GM23338 (cell line): ENCODE measurements around the gene ATN1.

Source experiments
- CREB1 ChIP-seq: fragments of 250-450 bp; sonication (Bioruptor Pico); IDR thresholded peaks from 2 replicates; pipeline ENCODE4 v1.5.0; 2020; ENCODE audit warnings: low read depth, mild to moderate bottlenecking, moderate library complexity
- CTCF ChIP-seq, 2 experiments: fragments of 200-600 bp in 1 of 2; sonication (generic) in 1 of 2; conservative IDR thresholded peaks; 2 replicates each; pipeline versions ENCODE4 v1.5.1 to v1.6.1; 2016 to 2017; ENCODE audit warnings: antibody characterized with exemption in 2 of 2, low read depth in 2 of 2, mild to moderate bottlenecking in 2 of 2, moderate library complexity in 1 of 2
- ETS1 ChIP-seq: IDR thresholded peaks from 2 replicates; pipeline ENCODE4 v1.6.1; 2016; ENCODE audit warnings: antibody characterized with exemption
- EZH2 ChIP-seq: fragments of 200-600 bp; sonication (generic); IDR thresholded peaks from one replicate; pipeline ENCODE4 v1.8.0; 2017; ENCODE audit warnings: antibody characterized with exemption, mild to moderate bottlenecking, low read depth; ENCODE audit not compliant: unreplicated experiment
- EZH2phosphoT487 ChIP-seq: fragments of 200-600 bp; sonication (generic); IDR thresholded peaks from one replicate; pipeline ENCODE4 v1.8.1; 2018; ENCODE audit warnings: antibody characterized with exemption; ENCODE audit not compliant: unreplicated experiment
- JUNB ChIP-seq: IDR thresholded peaks from one replicate; pipeline ENCODE4 v1.6.1; 2016; ENCODE audit warnings: antibody characterized with exemption; ENCODE audit not compliant: unreplicated experiment
- NANOG ChIP-seq: IDR thresholded peaks from 2 replicates; pipeline ENCODE4 v1.6.1; 2016; ENCODE audit warnings: antibody characterized with exemption, borderline replicate concordance
- POLR2AphosphoS5 ChIP-seq: IDR thresholded peaks from 2 replicates; pipeline ENCODE4 v1.6.1; 2016; ENCODE audit warnings: antibody characterized with exemption, low read depth
- REST ChIP-seq: IDR thresholded peaks from one replicate; pipeline ENCODE4 v1.6.1; 2018; ENCODE audit warnings: antibody characterized with exemption; ENCODE audit not compliant: unreplicated experiment
- STAT1 ChIP-seq: IDR thresholded peaks from one replicate; pipeline ENCODE4 v1.6.1; 2016; ENCODE audit warnings: antibody characterized with exemption; ENCODE audit not compliant: unreplicated experiment
- ZNF114 ChIP-seq: fragments of 250-450 bp; sonication (Bioruptor Pico); IDR thresholded peaks from 2 replicates; pipeline ENCODE4 v1.5.0; 2020; ENCODE audit warnings: mild to moderate bottlenecking, moderate library complexity
- ZNF331 ChIP-seq: fragments of 250-450 bp; sonication (Bioruptor Pico); IDR thresholded peaks from 2 replicates; pipeline ENCODE4 v1.5.0; 2020; ENCODE audit warnings: low read depth, mild to moderate bottlenecking, moderate library complexity
- ZNF462 ChIP-seq: fragments of 250-450 bp; sonication (Bioruptor Pico); IDR thresholded peaks from 2 replicates; pipeline ENCODE4 v1.5.0; 2020; ENCODE audit warnings: mild to moderate bottlenecking, moderate library complexity

GRCh38 chr12:6978611-6979011 lies 50.9 kb downstream of the ATN1 start:
- TF ChIP-seq CTCF (conservative IDR thresholded peaks at IDR 0.05; ENCODE audit: low read depth in 2 of 2): no peak
- TF ChIP-seq ZNF331 (CRISPR knock-in tag): no peak
- TF ChIP-seq POLR2AphosphoS5: no peak
- no peak for TF ChIP-seq EZH2phosphoT487
- TF ChIP-seq ZNF114 (CRISPR knock-in tag): no peak
- no peak for TF ChIP-seq EZH2
- no peak for TF ChIP-seq REST
- TF ChIP-seq CREB1: no peak
- no peak for TF ChIP-seq ETS1
- no peak for TF ChIP-seq JUNB
- TF ChIP-seq NANOG: no peak
- no peak for TF ChIP-seq ZNF462 (CRISPR knock-in tag)
- TF ChIP-seq STAT1: no peak
